ENCODE measurements around the gene GEMIN8.

Gene GEMIN8

DNA sequence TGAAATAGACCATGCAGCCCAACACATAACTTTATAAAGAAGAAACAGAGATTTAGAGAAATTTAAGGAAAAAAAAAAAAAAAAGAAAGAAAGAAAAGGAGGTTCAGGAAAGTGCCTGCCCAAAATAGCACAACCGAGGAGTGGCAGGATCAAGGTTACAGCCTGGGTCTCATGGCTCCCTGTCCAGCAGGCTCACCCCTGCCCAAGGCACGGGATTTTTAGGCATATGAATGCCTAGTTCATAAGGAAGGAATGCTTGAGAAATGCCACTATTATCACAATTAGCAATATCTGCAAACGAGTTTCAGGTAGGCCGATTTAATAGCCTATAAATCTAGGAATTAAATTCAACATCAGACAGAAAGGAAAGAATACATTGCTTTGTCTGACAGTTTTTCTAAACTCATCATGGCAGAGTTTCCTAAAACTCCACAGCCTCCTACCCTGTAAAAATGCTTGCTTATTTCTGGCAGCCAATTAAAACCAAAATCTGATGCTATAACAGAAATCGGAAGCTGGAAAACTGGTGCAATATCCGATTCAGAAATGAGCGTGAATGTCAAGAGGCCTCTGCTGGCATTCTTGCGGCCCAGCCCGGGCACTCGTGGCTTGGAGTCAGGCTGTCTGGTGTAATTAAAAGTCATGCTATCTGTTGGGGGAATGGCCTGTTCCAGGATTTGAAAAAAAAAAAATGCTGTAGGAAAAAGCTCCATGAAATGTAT, 63.5 kb downstream of the GEMIN8 start:
- H3F3A ChIP-seq (ENCODE audit: control insufficient read depth, insufficient read depth): no peaks in the 10 kb centered on the region
- no peaks in the 10 kb centered on the region for H3K79me2 ChIP-seq (ENCODE audit: control insufficient read depth, low read length)
- H3K9me3 ChIP-seq (ENCODE audit: control insufficient read depth, insufficient read depth, low read length): no peaks in the 10 kb centered on the region
- no peaks in the 10 kb centered on the region for H4K20me1 ChIP-seq (ENCODE audit: control insufficient read depth, insufficient read depth, low read depth, low read length)
- H3K9me2 ChIP-seq (replicated peaks; ENCODE audit: control insufficient read depth, low read length): no peaks in the 10 kb centered on the region
- TF ChIP-seq, protein P1, sequence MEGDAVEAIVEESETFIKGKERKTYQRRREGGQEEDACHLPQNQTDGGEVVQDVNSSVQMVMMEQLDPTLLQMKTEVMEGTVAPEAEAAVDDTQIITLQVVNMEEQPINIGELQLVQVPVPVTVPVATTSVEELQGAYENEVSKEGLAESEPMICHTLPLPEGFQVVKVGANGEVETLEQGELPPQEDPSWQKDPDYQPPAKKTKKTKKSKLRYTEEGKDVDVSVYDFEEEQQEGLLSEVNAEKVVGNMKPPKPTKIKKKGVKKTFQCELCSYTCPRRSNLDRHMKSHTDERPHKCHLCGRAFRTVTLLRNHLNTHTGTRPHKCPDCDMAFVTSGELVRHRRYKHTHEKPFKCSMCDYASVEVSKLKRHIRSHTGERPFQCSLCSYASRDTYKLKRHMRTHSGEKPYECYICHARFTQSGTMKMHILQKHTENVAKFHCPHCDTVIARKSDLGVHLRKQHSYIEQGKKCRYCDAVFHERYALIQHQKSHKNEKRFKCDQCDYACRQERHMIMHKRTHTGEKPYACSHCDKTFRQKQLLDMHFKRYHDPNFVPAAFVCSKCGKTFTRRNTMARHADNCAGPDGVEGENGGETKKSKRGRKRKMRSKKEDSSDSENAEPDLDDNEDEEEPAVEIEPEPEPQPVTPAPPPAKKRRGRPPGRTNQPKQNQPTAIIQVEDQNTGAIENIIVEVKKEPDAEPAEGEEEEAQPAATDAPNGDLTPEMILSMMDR (IDR thresholded peaks at IDR 0.05; ENCODE audit: low read depth, low read length, poor library complexity, severe bottlenecking): no peak
- no peak for TF ChIP-seq EZH2phosphoT487 (IDR thresholded peaks at IDR 0.05; ENCODE audit: borderline replicate concordance, low read length)
- no peaks in the 10 kb centered on the region for H3K4me1 ChIP-seq (ENCODE audit: control insufficient read depth, low read length)
- H3K4me3 ChIP-seq (ENCODE audit: low read length): no peak overlapping the region
- H3K27me3 ChIP-seq (ENCODE audit: control insufficient read depth, low read length): no peaks in the 10 kb centered on the region
- H3K27ac ChIP-seq (ENCODE audit: low read depth, low read length): no peak overlapping the region
- H3K4me2 ChIP-seq (ENCODE audit: low read length): no peak overlapping the region
- no peaks in the 10 kb centered on the region for H3K36me3 ChIP-seq (ENCODE audit: control insufficient read depth, low read length)

DNA sequence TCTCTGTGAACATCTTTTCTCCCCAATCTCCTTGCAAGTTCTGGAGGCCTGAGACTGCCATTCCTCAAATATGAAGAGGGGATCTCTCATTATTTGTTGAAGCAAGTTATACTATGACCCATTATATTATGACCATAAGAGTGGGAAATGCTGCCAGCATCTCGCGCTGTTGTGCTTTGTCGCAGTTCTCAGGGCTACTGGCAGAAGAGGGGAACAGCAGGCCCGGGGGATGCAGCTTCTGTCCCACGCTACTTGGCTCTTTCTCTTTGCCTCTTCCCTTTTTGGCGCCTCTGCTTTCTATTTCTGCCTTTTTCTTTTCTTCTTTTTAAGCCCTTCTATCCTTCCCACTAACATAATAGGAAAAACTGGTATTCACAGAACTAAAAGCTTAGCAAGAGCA, 64.2 kb downstream of the GEMIN8 start:
- H3K27me3 ChIP-seq (ENCODE audit: control insufficient read depth, low read length): no peaks in the 10 kb centered on the region
- no peaks in the 10 kb centered on the region for H3K9me2 ChIP-seq (replicated peaks; ENCODE audit: control insufficient read depth, low read length)
- no peaks in the 10 kb centered on the region for H3K79me2 ChIP-seq (ENCODE audit: control insufficient read depth, low read length)
- no peaks in the 10 kb centered on the region for H4K20me1 ChIP-seq (ENCODE audit: control insufficient read depth, insufficient read depth, low read depth, low read length)
- H3K4me2 ChIP-seq (ENCODE audit: low read length): no peak overlapping the region
- H3K36me3 ChIP-seq (ENCODE audit: control insufficient read depth, low read length): no peaks in the 10 kb centered on the region
- H3F3A ChIP-seq (ENCODE audit: control insufficient read depth, insufficient read depth): no peaks in the 10 kb centered on the region
- no peaks in the 10 kb centered on the region for H3K4me1 ChIP-seq (ENCODE audit: control insufficient read depth, low read length)
- no peak overlapping the region for H3K27ac ChIP-seq (ENCODE audit: low read depth, low read length)
- no peak overlapping the region for H3K4me3 ChIP-seq (ENCODE audit: low read length)
- H3K9me3 ChIP-seq (ENCODE audit: control insufficient read depth, insufficient read depth, low read length): no peaks in the 10 kb centered on the region
- no peak for TF ChIP-seq EZH2phosphoT487 (IDR thresholded peaks at IDR 0.05; ENCODE audit: borderline replicate concordance, low read length)
- TF ChIP-seq, protein P1 (IDR thresholded peaks at IDR 0.05; ENCODE audit: low read depth, low read length, poor library complexity, severe bottlenecking): no peak

DNA sequence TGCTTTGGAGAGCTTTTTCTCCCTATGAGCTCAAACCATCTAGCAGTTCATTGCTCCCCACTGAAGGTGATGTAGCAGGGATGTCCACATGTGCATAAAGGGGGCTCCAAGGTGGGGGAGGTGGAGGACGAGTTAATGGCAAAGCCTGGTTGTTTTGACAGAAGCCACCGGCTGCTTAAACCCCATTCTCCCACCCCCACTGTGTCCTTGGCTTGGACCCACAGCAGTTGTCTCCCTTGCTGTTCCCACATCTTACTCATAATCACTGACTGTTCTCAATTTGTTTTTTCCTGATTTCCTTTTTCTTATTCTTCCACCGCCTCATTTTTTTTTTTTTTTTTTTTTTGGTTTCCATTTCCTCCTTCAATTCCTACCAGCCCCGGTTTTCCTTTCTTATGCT, 72.7 kb downstream of the GEMIN8 start:
- Histone ChIP-seq H3K36me3 (ENCODE audit: control insufficient read depth, low read length) (no peaks in the 10 kb centered on the region), H3K9me2 (replicated peaks; ENCODE audit: control insufficient read depth, low read length) (no peaks in the 10 kb centered on the region), H3K27ac (ENCODE audit: low read depth, low read length) (no peak overlapping the region), H3K4me1 (ENCODE audit: control insufficient read depth, low read length) (no peaks in the 10 kb centered on the region), H3K4me3 (ENCODE audit: low read length) (no peak overlapping the region), H3K27me3 (ENCODE audit: control insufficient read depth, low read length) (no peaks in the 10 kb centered on the region), H3K9me3 (ENCODE audit: control insufficient read depth, insufficient read depth, low read length) (no peaks in the 10 kb centered on the region), H3K79me2 (ENCODE audit: control insufficient read depth, low read length) (no peaks in the 10 kb centered on the region), H4K20me1 (ENCODE audit: control insufficient read depth, insufficient read depth, low read depth, low read length) (no peaks in the 10 kb centered on the region), H3F3A (ENCODE audit: control insufficient read depth, insufficient read depth) (no peaks in the 10 kb centered on the region), H3K4me2 (ENCODE audit: low read length) (no peak overlapping the region)
- TF ChIP-seq EZH2phosphoT487 (IDR thresholded peaks at IDR 0.05; ENCODE audit: borderline replicate concordance, low read length): no peak
- TF ChIP-seq, protein P1 (IDR thresholded peaks at IDR 0.05; ENCODE audit: low read depth, low read length, poor library complexity, severe bottlenecking): no peak

Data from DOHH2 (cell line).